ENCODE data around the gene NPVF. TPM values are rescaled to one million over a fixed set of nuclear protein-coding genes. Genes with fewer than 3 reads are reported as not detected.

Gene NPVF
- total and polyA plus RNA-seq, 2 of the 8 experiments (the other 6 are each of a cell fraction or from before 2014, with no cell fraction given), result not detected

DNA sequence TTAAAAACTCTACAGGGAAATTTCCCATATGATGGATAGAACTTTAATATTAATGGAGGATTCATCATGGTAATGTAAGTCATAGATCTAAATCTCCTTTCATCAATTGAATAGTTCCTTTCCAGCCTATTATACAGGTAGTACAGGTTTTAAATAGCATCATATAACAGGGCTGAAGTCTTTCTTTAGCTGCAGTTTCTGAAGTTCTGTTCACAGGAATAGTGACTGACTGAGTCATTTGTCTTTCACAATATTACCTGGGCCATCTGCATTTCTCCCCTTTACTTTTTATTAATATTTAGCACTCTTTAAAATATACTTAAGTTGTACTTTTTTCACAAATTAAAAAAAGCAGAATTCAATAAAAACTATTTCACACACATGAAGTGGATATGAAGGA, 12.6 kb upstream of the NPVF start (continued):
- TF ChIP-seq CREB1 (IDR thresholded peaks at IDR 0.05) (no peak), TBP (IDR thresholded peaks at IDR 0.05; ENCODE audit: low read depth, low read length) (no peak)

Data from H1 (cell line).